Measurements from ENCODE around the gene KCNE3.

KCNE3 gene

GRCh38 chr11:74493791-74494630 is 26.7 kb upstream of the KCNE3 start:
- no peak for TF ChIP-seq CTCF (IDR thresholded peaks at IDR 0.05)
- no peak for DNase-seq (ENCODE audit: low spot score)
- H3K27ac ChIP-seq, result peak overlapping the region; percentile 99
- H3K4me3 ChIP-seq, result peak overlapping the region; percentile 95

GRCh38 chr11:74492974-74493790 is 25.8 kb upstream of the KCNE3 start, which contains the start of gene LIPT2:
LIPT2 (minus strand) TSS chr11:74493724; CDS start chr11:74493703, 21 bp downstream.
- DNase-seq (ENCODE audit: low spot score), result peak; percentile 95
- peak within 1 kb of the TSS; percentile 95 for H3K4me3 ChIP-seq
- no peak for TF ChIP-seq CTCF (IDR thresholded peaks at IDR 0.05)
- H3K27ac ChIP-seq, result peak within 1 kb of the TSS; percentile 99

GRCh38 chr11:74492084-74492483 is 24.7 kb upstream of the KCNE3 start:
- TF ChIP-seq CTCF (IDR thresholded peaks at IDR 0.05), result no peak
- DNase-seq (ENCODE audit: low spot score), result no peak
- Histone ChIP-seq H3K27ac (no peak overlapping the region), H3K4me3 (no peak overlapping the region)

- no peak for DNase-seq (ENCODE audit: low spot score)
- no peak overlapping the region for H3K27ac ChIP-seq
- H3K4me3 ChIP-seq, result no peak overlapping the region
- no peak for TF ChIP-seq CTCF (IDR thresholded peaks at IDR 0.05)
Measured at GRCh38 chr11:74490941-74491340, 23.6 kb upstream of the KCNE3 start.

- no peak overlapping the region for H3K4me3 ChIP-seq
- no peak overlapping the region for H3K27ac ChIP-seq
- TF ChIP-seq CTCF (IDR thresholded peaks at IDR 0.05), result no peak
- no peak for DNase-seq (ENCODE audit: low spot score)
Measured at GRCh38 chr11:74487875-74488274, 20.5 kb upstream of the KCNE3 start.

GRCh38 chr11:74485868-74486267 is 18.5 kb upstream of the KCNE3 start:
- no peak for DNase-seq (ENCODE audit: low spot score)
- Histone ChIP-seq H3K4me3 (no peak overlapping the region), H3K27ac (no peak overlapping the region)
- TF ChIP-seq CTCF (IDR thresholded peaks at IDR 0.05), result no peak
